Body of pancreas (tissue), 4 donors: ENCODE measurements around the gene RCAN3. TPM values are rescaled to one million over a fixed set of nuclear protein-coding genes. Genes with fewer than 3 reads are reported as not detected.
"Not testable (repeated sequence)": the region's sequence is repeated elsewhere in the genome, so short reads cannot be mapped to it uniquely, and the experiment has no call there.

ENCODE experiments used
- ATAC-seq: fragments of 150-250 bp; one replicate; pipeline ENCODE4 v1.9.1; 2016
- DNase-seq, 4 donors: peaks; one replicate each; pipeline ENCODE4 v3.0.0-alpha.2; 2019
- H3K27ac ChIP-seq, 4 donors: fragments of 200-600 bp; sonication (generic); 1 replicate in 3 of 4; 2 replicates in 1 of 4; pipeline versions ENCODE4 v1.5.1 to v1.6.1; 2016 to 2019; ENCODE audit warnings: mild to moderate bottlenecking in 1 of 4, mixed read lengths in 1 of 4, moderate library complexity in 1 of 4
- H3K27me3 ChIP-seq, 2 donors: fragments of 200-600 bp; sonication (generic); one replicate each; pipeline ENCODE4 v1.6.0; 2016; ENCODE audit warnings: mild to moderate bottlenecking in 1 of 2
- H3K36me3 ChIP-seq, 2 donors: fragments of 200-600 bp; sonication (generic); replicated peaks in 1 of 2; 2 replicates each; pipeline ENCODE4 v1.5.1; 2016; ENCODE audit warnings: low read depth in 2 of 2; ENCODE audit not compliant: insufficient read depth in 1 of 2
- H3K4me1 ChIP-seq: fragments of 200-600 bp; sonication (generic); one replicate; pipeline ENCODE4 v1.6.0; 2016
- H3K4me3 ChIP-seq, 2 donors: fragments of 200-600 bp; sonication (generic); 1 replicate in 1 of 2; 2 replicates in 1 of 2; pipeline ENCODE4 v1.5.1; 2016 to 2019
- H3K9me3 ChIP-seq, 3 donors: fragments of 200-600 bp; sonication (generic); 1 replicate in 2 of 3; 2 replicates in 1 of 3; pipeline ENCODE4 v1.5.1; 2016
- POLR2A ChIP-seq, 3 donors: fragments of 450-650 bp; IDR thresholded peaks; one replicate each; pipeline ENCODE4 v1.6.1; 2016; ENCODE audit warnings: antibody characterized with exemption in 3 of 3, mild to moderate bottlenecking in 2 of 3
- WGBS, 2 donors: methylation state at CpG; one replicate each; pipeline ENCODE4 v1.1.5; 2017; 5-methylcytosine and 5-hydroxymethylcytosine counted together
- intact Hi-C: fragments of 100-400 bp; cut with DNase I; formaldehyde crosslinking; loops from one replicate; pipeline ENCODE4 v1.15.1; 2023
- total RNA-seq, 2 donors: library from RNA; depleted of rRNA; stranded (reverse); fragments of >200 nt; gene quantifications; one replicate each; pipeline ENCODE4 v1.1.0, GENCODE V29; 2016
- TF ChIP-seq, protein P1 (sequence below), 7 experiments: fragments of 450-650 bp in 4 of 7; fragments of 200-600 bp in 3 of 7; sonication (generic) in 3 of 7; IDR thresholded peaks; one replicate each; pipeline ENCODE4 v1.5.1; 2016 to 2019; ENCODE audit warnings: antibody characterized with exemption in 7 of 7

Gene RCAN3
- total RNA-seq, 2 donors from 2014 or later, result 14.0 to 32.3 TPM

DNA sequence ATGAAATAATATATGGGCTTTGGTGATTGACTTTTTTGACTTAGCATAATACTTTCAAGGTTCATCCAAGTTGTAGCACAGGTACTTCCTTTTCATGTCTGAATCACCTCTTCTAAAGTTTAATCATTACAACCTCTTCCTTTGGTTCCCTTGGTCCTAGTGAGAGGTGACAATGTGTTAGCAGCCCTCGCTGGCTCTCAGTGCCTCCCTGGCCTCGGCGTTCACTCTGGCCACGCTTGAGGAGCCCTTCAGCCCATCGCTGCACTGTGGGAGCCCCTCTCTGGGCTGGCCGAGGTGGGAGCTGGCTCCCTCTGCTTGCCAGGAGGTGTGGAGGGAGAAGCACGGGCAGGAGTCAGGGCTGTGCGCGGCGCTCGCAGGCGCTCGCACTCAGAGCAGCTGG, 13.0 kb upstream of the RCAN3 start:
- no peaks in the 10 kb centered on the region for H3K9me3 ChIP-seq
- H3K27ac ChIP-seq, result no peak overlapping the region
- no peak overlapping the region for H3K4me3 ChIP-seq
- H3K4me1 ChIP-seq, result no peaks in the 10 kb centered on the region
- no peaks in the 10 kb centered on the region for H3K27me3 ChIP-seq
- intact Hi-C loops, result no loop called here
- H3K36me3 ChIP-seq, result no peaks in the 10 kb centered on the region
- TF ChIP-seq, protein P1, sequence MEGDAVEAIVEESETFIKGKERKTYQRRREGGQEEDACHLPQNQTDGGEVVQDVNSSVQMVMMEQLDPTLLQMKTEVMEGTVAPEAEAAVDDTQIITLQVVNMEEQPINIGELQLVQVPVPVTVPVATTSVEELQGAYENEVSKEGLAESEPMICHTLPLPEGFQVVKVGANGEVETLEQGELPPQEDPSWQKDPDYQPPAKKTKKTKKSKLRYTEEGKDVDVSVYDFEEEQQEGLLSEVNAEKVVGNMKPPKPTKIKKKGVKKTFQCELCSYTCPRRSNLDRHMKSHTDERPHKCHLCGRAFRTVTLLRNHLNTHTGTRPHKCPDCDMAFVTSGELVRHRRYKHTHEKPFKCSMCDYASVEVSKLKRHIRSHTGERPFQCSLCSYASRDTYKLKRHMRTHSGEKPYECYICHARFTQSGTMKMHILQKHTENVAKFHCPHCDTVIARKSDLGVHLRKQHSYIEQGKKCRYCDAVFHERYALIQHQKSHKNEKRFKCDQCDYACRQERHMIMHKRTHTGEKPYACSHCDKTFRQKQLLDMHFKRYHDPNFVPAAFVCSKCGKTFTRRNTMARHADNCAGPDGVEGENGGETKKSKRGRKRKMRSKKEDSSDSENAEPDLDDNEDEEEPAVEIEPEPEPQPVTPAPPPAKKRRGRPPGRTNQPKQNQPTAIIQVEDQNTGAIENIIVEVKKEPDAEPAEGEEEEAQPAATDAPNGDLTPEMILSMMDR (IDR thresholded peaks at IDR 0.05), result no peak
- no peak for TF ChIP-seq POLR2A (IDR thresholded peaks at IDR 0.05)
- DNase-seq (no peak), ATAC-seq (no peak)
- 89 to 98% methylated on average over 3 to 11 of the region's 13 CpGs for WGBS, 2 donors

DNA sequence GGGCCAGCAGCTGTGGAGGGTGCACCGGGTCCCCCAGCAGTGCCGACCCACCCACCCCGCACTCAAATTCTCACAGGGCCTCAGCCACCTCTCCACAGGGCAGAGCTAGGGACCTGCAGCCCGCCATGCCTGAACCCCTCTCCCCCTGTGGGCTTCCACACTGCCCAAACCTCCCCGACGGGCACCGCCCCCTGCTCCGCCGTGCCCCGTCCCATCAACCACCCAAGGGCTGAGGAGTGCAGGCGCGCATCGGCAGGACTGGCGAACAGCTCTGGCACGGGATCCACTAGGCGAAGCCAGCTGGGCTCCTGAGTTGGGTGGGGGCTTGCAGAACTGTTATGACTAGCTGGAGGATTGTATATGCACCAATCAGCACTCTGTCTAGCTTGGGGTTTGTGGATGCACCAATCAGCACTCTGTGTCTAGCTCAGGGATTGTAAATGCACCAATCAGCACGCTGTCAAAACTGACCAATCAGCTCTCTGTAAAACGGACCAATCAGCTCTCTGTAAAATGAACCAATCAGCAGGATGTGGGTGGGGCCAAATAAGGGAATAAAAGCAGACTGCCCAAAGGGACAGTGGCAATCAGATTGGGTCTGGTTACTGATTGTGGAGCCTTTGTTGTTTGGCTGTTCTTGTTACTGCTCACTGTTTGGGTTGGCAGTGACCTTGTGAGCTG, 12.4 kb upstream of the RCAN3 start:
- Histone ChIP-seq H3K27me3 (no peaks in the 10 kb centered on the region), H3K4me3 (no peak overlapping the region), H3K27ac (no peak overlapping the region), H3K36me3 (no peaks in the 10 kb centered on the region), H3K4me1 (no peaks in the 10 kb centered on the region), H3K9me3 (no peaks in the 10 kb centered on the region)
- intact Hi-C loops, result no loop called here
- DNase-seq (no peak), ATAC-seq (no peak)
- WGBS, 2 donors, result 96 to 97% methylated on average over 5 to 14 of the region's 18 CpGs
- TF ChIP-seq POLR2A (IDR thresholded peaks at IDR 0.05), result no peak
- TF ChIP-seq, protein P1 (IDR thresholded peaks at IDR 0.05), result no peak

DNA sequence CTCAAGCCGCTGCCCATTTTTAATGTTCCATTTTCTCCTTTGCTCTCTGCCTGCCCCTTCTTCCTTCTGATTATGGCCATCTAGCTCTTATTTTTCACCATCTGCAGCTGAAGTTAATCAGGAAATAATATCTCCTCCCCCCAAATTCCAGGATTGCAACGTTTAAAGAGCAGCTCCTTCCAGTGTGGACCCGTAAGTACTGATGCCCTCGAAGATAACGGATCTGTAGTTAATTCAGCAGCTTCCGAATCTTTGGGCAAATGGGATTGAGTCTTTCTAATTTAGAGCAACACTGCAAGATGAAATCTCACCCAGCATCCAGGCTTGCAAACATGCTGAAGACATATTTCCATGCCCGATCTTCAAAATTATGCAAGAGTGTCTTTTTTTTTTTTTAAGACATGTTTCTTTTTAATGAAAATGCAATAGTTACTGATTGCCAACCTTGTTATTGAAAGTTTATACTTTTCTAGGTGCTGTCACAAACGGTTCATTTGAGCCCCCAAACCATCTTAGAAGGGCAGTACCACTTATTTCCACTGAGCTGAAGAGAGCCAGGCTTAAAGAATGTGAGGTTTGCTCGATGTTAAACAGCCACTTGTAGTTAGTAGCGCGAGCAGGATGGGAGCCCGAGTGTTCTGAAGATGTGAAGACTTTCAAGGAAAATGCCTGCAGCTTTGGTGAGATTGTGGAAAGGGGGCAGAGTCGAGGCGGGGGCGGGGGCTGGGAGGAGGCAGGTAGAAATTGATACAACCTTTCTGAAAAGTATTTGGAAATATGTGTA, 10.9 kb upstream of the RCAN3 start:
- Histone ChIP-seq H3K27me3 (no peaks in the 10 kb centered on the region), H3K36me3 (no peaks in the 10 kb centered on the region), H3K9me3 (no peaks in the 10 kb centered on the region), H3K27ac (no peak overlapping the region), H3K4me1 (no peaks in the 10 kb centered on the region), H3K4me3 (no peak overlapping the region)
- no peak for DNase-seq
- TF ChIP-seq POLR2A (IDR thresholded peaks at IDR 0.05), result no peak
- TF ChIP-seq, protein P1 (IDR thresholded peaks at IDR 0.05), result no peak
- 59 to 60% methylated on average over 15 of the region's 15 CpGs for WGBS, 2 donors
- ATAC-seq, result no peak
- intact Hi-C loops, result no loop called here

DNA sequence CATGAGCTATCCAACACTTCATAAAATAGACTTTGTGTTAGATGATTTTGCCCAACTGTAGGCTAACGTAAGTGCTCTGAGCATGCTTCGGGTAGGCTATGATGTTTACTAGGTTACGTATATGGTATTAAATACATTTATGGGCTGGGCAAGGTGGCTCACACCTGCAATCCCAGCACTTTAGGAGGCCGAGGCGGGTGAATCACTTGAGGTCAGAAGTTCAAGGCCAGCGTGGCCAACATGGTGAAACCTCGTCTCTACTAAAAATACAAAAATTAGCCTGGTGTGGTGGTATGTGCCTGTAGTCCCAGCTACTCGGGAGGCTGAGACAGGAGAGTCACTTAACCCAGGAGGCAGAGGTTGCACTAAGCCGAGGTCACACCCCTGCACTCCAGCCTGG, 9.7 kb upstream of the RCAN3 start:
- H3K27me3 ChIP-seq, H3K27ac ChIP-seq, H3K36me3 ChIP-seq, DNase-seq, intact Hi-C loops, H3K9me3 ChIP-seq, ATAC-seq, H3K4me3 ChIP-seq, H3K4me1 ChIP-seq: not testable (repeated sequence)
- 90 to 91% methylated on average over 9 of the region's 9 CpGs for WGBS, 2 donors

DNA sequence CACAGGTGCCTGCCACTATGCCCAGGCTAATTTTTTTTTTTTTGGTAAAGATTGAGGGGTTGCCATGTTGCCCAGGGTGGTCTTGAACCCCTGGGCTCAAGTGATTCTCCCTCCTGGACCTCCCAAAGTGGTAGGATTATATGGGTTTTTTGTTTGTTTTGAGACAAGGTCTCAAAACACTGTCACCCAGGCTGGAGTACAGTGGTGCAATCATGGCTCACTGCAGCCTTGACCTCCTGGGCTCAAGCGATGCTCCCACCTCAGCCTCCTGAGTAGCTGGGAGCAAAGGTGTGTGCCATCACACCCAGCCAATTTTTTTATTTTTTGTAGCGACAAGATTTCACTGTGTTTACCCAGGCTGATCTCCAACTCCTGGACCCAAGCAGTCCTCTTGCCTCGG, 8.9 kb upstream of the RCAN3 start:
- 74 to 79% methylated on average over 3 of the region's 3 CpGs for WGBS, 2 donors
- Histone ChIP-seq H3K4me3 (no peak overlapping the region), H3K27me3 (no peaks in the 10 kb centered on the region), H3K9me3 (no peaks in the 10 kb centered on the region), H3K4me1 (no peaks in the 10 kb centered on the region), H3K36me3 (no peaks in the 10 kb centered on the region), H3K27ac (no peak overlapping the region)
- intact Hi-C loops, result no loop called here
- DNase-seq (no peak), ATAC-seq (no peak)
- TF ChIP-seq, protein P1 (IDR thresholded peaks at IDR 0.05), result no peak
- no peak for TF ChIP-seq POLR2A (IDR thresholded peaks at IDR 0.05)
